Activated B cell treated with CpG ODN at 0.5 μM for 24 hours (primary cell): ENCODE measurements around the gene GABARAP. TPM values are rescaled to one million over a fixed set of nuclear protein-coding genes. Genes with fewer than 3 reads are reported as not detected.

ENCODE experiments used
- ATAC-seq: fragments of 200-7000 bp; cut with Tn5 transposase; one replicate; pipeline ENCODE4 v1.10.0; 2021; ENCODE audit warnings: low read depth, mild to moderate bottlenecking, moderate library complexity
- CTCF ChIA-PET: fragments of 350-600 bp; sonication (Branson Sonifier 250); formaldehyde crosslinking; loops from one replicate; lab custom pipeline; 2021; ENCODE audit warnings: antibody characterized with exemption; lab: Charles Lee
- POLR2A ChIA-PET: fragments of 350-600 bp; sonication (Branson Sonifier 250); formaldehyde crosslinking; loops from one replicate; lab custom pipeline; 2021; ENCODE audit warnings: antibody characterized with exemption; lab: Charles Lee
- DNase-seq: peaks from one replicate; pipeline ENCODE4 v3.0.0; 2022
- H3K27ac Mint-ChIP-seq: one replicate; pipeline ENCODE4 v1.8.0; 2020; ENCODE audit warnings: mixed read lengths
- H3K27me3 Mint-ChIP-seq: one replicate; pipeline ENCODE4 v1.8.0; 2021; ENCODE audit warnings: mixed read lengths
- H3K36me3 Mint-ChIP-seq: one replicate; pipeline ENCODE4 v1.8.0; 2021; ENCODE audit warnings: low read depth, mixed read lengths
- H3K4me1 Mint-ChIP-seq: one replicate; pipeline ENCODE4 v1.8.0; 2021; ENCODE audit warnings: mixed read lengths
- H3K4me3 Mint-ChIP-seq: one replicate; pipeline ENCODE4 v1.8.0; 2020; ENCODE audit warnings: mild to moderate bottlenecking, mixed read lengths
- H3K9me3 Mint-ChIP-seq: one replicate; pipeline ENCODE4 v1.8.0; 2020; ENCODE audit warnings: mixed read lengths
- CTCF ChIP-seq: fragments of 200-600 bp; IDR thresholded peaks from one replicate; pipeline ENCODE4 v1.8.0; 2022; ENCODE audit warnings: antibody characterized with exemption, mild to moderate bottlenecking
- intact Hi-C: fragments of 100-400 bp; cut with micrococcal nuclease; formaldehyde crosslinking; loops from one replicate; pipeline ENCODE4 v1.15.1; 2024
- total RNA-seq: library from RNA; stranded (reverse); gene quantifications from 2 replicates; pipeline ENCODE4 v1.2.3, GENCODE V29; 2022

Gene GABARAP
- total RNA-seq, 1 donor from 2014 or later, result 291 TPM

GRCh38 chr17:7242717-7243452, 636 bp upstream of the GABARAP start:
- intact Hi-C loops, result loop anchor here (1.0 kb wide), 3 partner anchors 9 to 64 kb away; partner anchors contain the start of genes EIF5A and ELP5
- POLR2A ChIA-PET, result interaction anchor here (0.6 to 15.0 kb wide), 16 partner anchors 7 to 1052 kb away, joined by 3 to 245 read pairs (median 6); partner anchors contain the start of genes ACADVL, ACAP1, CTDNEP1 and DLG4
- Mint-ChIP-seq H3K27me3 (no peaks in the 10 kb centered on the region), H3K36me3 (peaks cover 67% of the 10 kb centered on the region), H3K9me3 (no peaks in the 10 kb centered on the region), H3K4me3 (peak overlapping the region; percentile 99), H3K27ac (peak overlapping the region; percentile 100), H3K4me1 (peaks cover 40% of the 10 kb centered on the region)
- CTCF ChIA-PET, result interaction anchor here (0.7 to 1.3 kb wide), 4 partner anchors 9 to 190 kb away, joined by 3 to 8 read pairs (median 4); partner anchors contain the start of genes ACADVL, CTDNEP1 and DLG4
- ATAC-seq (peak; percentile 34), DNase-seq (peak; percentile 88)
- TF ChIP-seq CTCF, result no peak

GRCh38 chr17:7241090-7241733, 1.0 kb downstream of the GABARAP start:
- H3K4me3 Mint-ChIP-seq, result peak overlapping the region; percentile 99
- ATAC-seq (no peak), DNase-seq (no peak)
- no peaks in the 10 kb centered on the region for H3K27me3 Mint-ChIP-seq
- H3K36me3 Mint-ChIP-seq, result peaks cover 67% of the 10 kb centered on the region
- ChIA-PET POLR2A (interaction anchor here (0.8 to 15.0 kb wide), 6 partner anchors 9 to 1054 kb away, joined by 3 to 245 read pairs (median 18); partner anchors contain the start of genes ACADVL, CTDNEP1, DLG4 and ELP5), CTCF (no interaction called here)
- H3K27ac Mint-ChIP-seq, result peak overlapping the region; percentile 100
- intact Hi-C loops, result no loop called here
- H3K4me1 Mint-ChIP-seq, result peaks cover 45% of the 10 kb centered on the region
- no peak for TF ChIP-seq CTCF
- no peaks in the 10 kb centered on the region for H3K9me3 Mint-ChIP-seq

GRCh38 chr17:7240375-7240774, 1.9 kb downstream of the GABARAP start:
- ChIA-PET CTCF (no interaction called here), POLR2A (interaction anchor here (0.7 to 15.0 kb wide), 6 partner anchors 10 to 244 kb away, joined by 3 to 245 read pairs (median 23); partner anchors contain the start of genes ACADVL, CTDNEP1, DLG4 and ELP5)
- intact Hi-C loops, result no loop called here
- H3K27me3 Mint-ChIP-seq, result no peaks in the 10 kb centered on the region
- no peak for DNase-seq
- peak overlapping the region; percentile 99 for H3K4me3 Mint-ChIP-seq
- peaks cover 53% of the 10 kb centered on the region for H3K4me1 Mint-ChIP-seq
- H3K27ac Mint-ChIP-seq, result peak overlapping the region; percentile 100
- no peak for ATAC-seq
- H3K9me3 Mint-ChIP-seq, result no peaks in the 10 kb centered on the region
- peaks cover 69% of the 10 kb centered on the region for H3K36me3 Mint-ChIP-seq
- TF ChIP-seq CTCF, result no peak

GRCh38 chr17:7239091-7240027, 2.9 kb downstream of the GABARAP start, which contains the start of gene PHF23:
TSS of gene PHF23 (minus strand) at chr17:7239457. CDS start at chr17:7239279, 178 bp downstream.
- DNase-seq, result peak; percentile 93
- peak; percentile 64 for ATAC-seq
- Mint-ChIP-seq H3K4me1 (peaks cover 63% of the 10 kb centered on the region), H3K27ac (peak within 1 kb of the TSS; percentile 100), H3K36me3 (peaks cover 70% of the 10 kb centered on the region), H3K4me3 (peak within 1 kb of the TSS; percentile 99), H3K27me3 (no peaks in the 10 kb centered on the region), H3K9me3 (no peaks in the 10 kb centered on the region)
- intact Hi-C loops, result loop anchor here (1.0 to 5.0 kb wide), 8 partner anchors 25 to 603 kb away; partner anchors contain the start of genes EIF5A, NEURL4, POLR2A and TP53
- ChIA-PET CTCF (interaction anchor here (0.8 kb wide), 1 partner anchor 18 kb away, joined by 3 read pairs; no protein-coding TSS in a partner anchor), POLR2A (interaction anchor here (0.6 to 15.0 kb wide), 18 partner anchors 11 to 340 kb away, joined by 3 to 245 read pairs (median 5); partner anchors contain the start of genes ACADVL, ACAP1, CD68 and CTDNEP1)
- TF ChIP-seq CTCF, result no peak
